ENCODE measurements around the gene ZNHIT2.
A peak's percentile ranks its signal among the peaks of the same experiment; 100 is the strongest.

Gene ZNHIT2

GRCh38 chr11:65134240-65134951, 16.9 kb upstream of the ZNHIT2 start, which contains the start of gene SYVN1:
TSS of gene SYVN1 (minus strand) at chr11:65134519. CDS start at chr11:65133601, 918 bp downstream.
- DNase-seq (ENCODE audit: low spot score) = peak; percentile 90

- no peak for DNase-seq (ENCODE audit: low spot score)
Observed at GRCh38 chr11:65133724-65134123, 16.2 kb upstream of the ZNHIT2 start.

GRCh38 chr11:65132988-65133700, 15.6 kb upstream of the ZNHIT2 start:
- peak; percentile 39 for DNase-seq (ENCODE audit: low spot score)

GRCh38 chr11:65132238-65132987, 14.9 kb upstream of the ZNHIT2 start:
- no peak for DNase-seq (ENCODE audit: low spot score)

GRCh38 chr11:65131895-65132237, 14.4 kb upstream of the ZNHIT2 start:
- DNase-seq (ENCODE audit: low spot score) = no peak

GRCh38 chr11:65131417-65131776, 13.9 kb upstream of the ZNHIT2 start:
- no peak for DNase-seq (ENCODE audit: low spot score)

GRCh38 chr11:65130631-65131416, 13.3 kb upstream of the ZNHIT2 start:
- DNase-seq (ENCODE audit: low spot score) = no peak

- no peak for DNase-seq (ENCODE audit: low spot score)
Observed at GRCh38 chr11:65129649-65130441, 12.3 kb upstream of the ZNHIT2 start.

GRCh38 chr11:65128182-65129145, 11.0 kb upstream of the ZNHIT2 start:
- no peak for DNase-seq (ENCODE audit: low spot score)

GRCh38 chr11:65127473-65128181, 10.1 kb upstream of the ZNHIT2 start:
- DNase-seq (ENCODE audit: low spot score) = no peak

GRCh38 chr11:65126624-65127274, 9.2 kb upstream of the ZNHIT2 start:
- DNase-seq (ENCODE audit: low spot score) = no peak

GRCh38 chr11:65125197-65126056, 7.9 kb upstream of the ZNHIT2 start:
- DNase-seq (ENCODE audit: low spot score) = no peak

- DNase-seq (ENCODE audit: low spot score) = no peak
Observed at GRCh38 chr11:65124480-65125196, 7.1 kb upstream of the ZNHIT2 start.

- DNase-seq (ENCODE audit: low spot score) = peak; percentile 98
Observed at GRCh38 chr11:65121865-65122696, 4.6 kb upstream of the ZNHIT2 start, which contains the start of the genes FAU and MRPL49. TSS of gene FAU (minus strand) at chr11:65122134. CDS start at chr11:65121813, 321 bp downstream. TSS of gene MRPL49 (plus strand) at chr11:65122321. CDS start at chr11:65122347, 26 bp downstream.

GRCh38 chr11:65121447-65121864, 4.0 kb upstream of the ZNHIT2 start:
- DNase-seq (ENCODE audit: low spot score) = no peak

- DNase-seq (ENCODE audit: low spot score) = no peak
Observed at GRCh38 chr11:65120831-65121230, 3.3 kb upstream of the ZNHIT2 start.
